HepG2 (cell line): ENCODE data around the gene BANP. TPM values are rescaled to one million over a fixed set of nuclear protein-coding genes. Genes with fewer than 3 reads are reported as not detected.

Experiments
- MED1 ChIP-seq: sonication (generic); formaldehyde crosslinking; IDR thresholded peaks from 2 replicates; pipeline ENCODE4 v1.4.0; 2020; ENCODE audit warnings: missing genetic modification reagents
- PAF1 ChIP-seq: IDR thresholded peaks from 2 replicates; pipeline ENCODE4 v1.6.1; 2016; ENCODE audit warnings: missing genetic modification reagents, missing compliant biosample characterization
- PHF21A ChIP-seq: sonication (generic); formaldehyde crosslinking; IDR thresholded peaks from 2 replicates; pipeline ENCODE4 v1.5.0; 2020; ENCODE audit warnings: mild to moderate bottlenecking, missing genetic modification reagents
- RFXAP ChIP-seq: sonication (generic); formaldehyde crosslinking; IDR thresholded peaks from 2 replicates; pipeline ENCODE4 v1.4.0; 2020; ENCODE audit warnings: missing genetic modification reagents, borderline replicate concordance
- SMARCE1 ChIP-seq: fragments of 450-650 bp; IDR thresholded peaks from 2 replicates; pipeline ENCODE4 v1.6.1; 2017; ENCODE audit warnings: borderline replicate concordance
- SNAPC5 ChIP-seq: sonication (generic); formaldehyde crosslinking; IDR thresholded peaks from 2 replicates; pipeline ENCODE4 v1.8.1; 2023; ENCODE audit warnings: mild to moderate bottlenecking, missing genetic modification reagents, borderline replicate concordance
- SRSF9 ChIP-seq: fragments of 200-400 bp; formaldehyde crosslinking; IDR thresholded peaks from 2 replicates; pipeline ENCODE4 v1.6.1; 2018; ENCODE audit warnings: borderline replicate concordance, mild to moderate bottlenecking, low read depth, low read length; ENCODE audit not compliant: insufficient read depth, poor library complexity, severe bottlenecking
- TOPORS ChIP-seq: sonication (generic); formaldehyde crosslinking; IDR thresholded peaks from 2 replicates; pipeline ENCODE4 v1.8.0; 2023; ENCODE audit warnings: mild to moderate bottlenecking, missing genetic modification reagents
- ZNF468 ChIP-seq: sonication (generic); formaldehyde crosslinking; IDR thresholded peaks from 2 replicates; pipeline ENCODE4 v1.8.0; 2022; ENCODE audit warnings: mild to moderate bottlenecking, moderate library complexity, missing genetic modification reagents
- ZNF713 ChIP-seq: sonication (generic); formaldehyde crosslinking; IDR thresholded peaks from 2 replicates; pipeline ENCODE4 v1.4.0; 2020; ENCODE audit warnings: mild to moderate bottlenecking, missing genetic modification reagents
- ZSCAN25 ChIP-seq: sonication (generic); formaldehyde crosslinking; IDR thresholded peaks from 2 replicates; pipeline ENCODE4 v1.8.0; 2022; ENCODE audit warnings: mild to moderate bottlenecking, missing genetic modification reagents
- polyA plus RNA-seq, 8 experiments: library from polyadenylated mRNA; depleted of rRNA in 3 of 8; stranded (reverse) in 7 of 8; unstranded in 1 of 8; fragments of >200 nt; fragmentation: Illumina TruSeq in 4 of 8; extraction: Trizol in 4 of 8; gene quantifications; 2 replicates each; pipeline versions ENCODE4 v1.2.1 to v1.2.3, GENCODE V29; 2011 to 2016; ENCODE audit warnings: low read depth in 4 of 8, missing spikeins in 1 of 8, mixed read lengths in 1 of 8; ENCODE audit not compliant: insufficient read depth in 1 of 8
- total RNA-seq, 5 experiments: library from RNA; depleted of rRNA; stranded (reverse); fragments of >200 nt; fragmentation: Illumina TruSeq; extraction: Trizol; gene quantifications; 2 replicates each; pipeline ENCODE4 v1.2.3, GENCODE V29; 2016; ENCODE audit warnings: low read depth in 1 of 5
- TF ChIP-seq, protein P1 (sequence below): sonication (generic); formaldehyde crosslinking; IDR thresholded peaks from 2 replicates; pipeline ENCODE4 v1.4.0; 2020; ENCODE audit warnings: missing genetic modification reagents
- TF ChIP-seq, protein P2 (sequence below): IDR thresholded peaks from 2 replicates; pipeline ENCODE4 v1.6.1; 2016; ENCODE audit warnings: missing compliant biosample characterization, missing genetic modification reagents, borderline replicate concordance
- TF ChIP-seq, protein P3 (sequence below): sonication (generic); formaldehyde crosslinking; IDR thresholded peaks from 2 replicates; pipeline ENCODE4 v1.5.1; 2020; ENCODE audit warnings: mild to moderate bottlenecking, missing genetic modification reagents, moderate library complexity
- TF ChIP-seq, protein P4 (sequence below): sonication (generic); formaldehyde crosslinking; IDR thresholded peaks from 2 replicates; pipeline ENCODE4 v1.5.0; 2020; ENCODE audit warnings: missing genetic modification reagents
- TF ChIP-seq, protein P5 (sequence below): sonication (generic); formaldehyde crosslinking; IDR thresholded peaks from 2 replicates; pipeline ENCODE4 v1.8.0; 2023; ENCODE audit warnings: mild to moderate bottlenecking, missing genetic modification reagents

The BANP gene
- total and polyA plus RNA-seq, 2 of the 13 experiments (the other 11 are each of a cell fraction or from before 2014, with no cell fraction given), result 20.2 to 23.8 TPM

GRCh38 chr16:87951552-87952538, 611 bp downstream of the BANP start (continued):
- no peak for TF ChIP-seq ZNF713
- 0 out of 2 replicates have a peak, but pooled peaks have one; percentile 21 for TF ChIP-seq SNAPC5
- TF ChIP-seq TOPORS (CRISPR knock-in tag), result 0 out of 2 replicates have a peak, but pooled peaks have one; percentile 20
- TF ChIP-seq, protein P1, sequence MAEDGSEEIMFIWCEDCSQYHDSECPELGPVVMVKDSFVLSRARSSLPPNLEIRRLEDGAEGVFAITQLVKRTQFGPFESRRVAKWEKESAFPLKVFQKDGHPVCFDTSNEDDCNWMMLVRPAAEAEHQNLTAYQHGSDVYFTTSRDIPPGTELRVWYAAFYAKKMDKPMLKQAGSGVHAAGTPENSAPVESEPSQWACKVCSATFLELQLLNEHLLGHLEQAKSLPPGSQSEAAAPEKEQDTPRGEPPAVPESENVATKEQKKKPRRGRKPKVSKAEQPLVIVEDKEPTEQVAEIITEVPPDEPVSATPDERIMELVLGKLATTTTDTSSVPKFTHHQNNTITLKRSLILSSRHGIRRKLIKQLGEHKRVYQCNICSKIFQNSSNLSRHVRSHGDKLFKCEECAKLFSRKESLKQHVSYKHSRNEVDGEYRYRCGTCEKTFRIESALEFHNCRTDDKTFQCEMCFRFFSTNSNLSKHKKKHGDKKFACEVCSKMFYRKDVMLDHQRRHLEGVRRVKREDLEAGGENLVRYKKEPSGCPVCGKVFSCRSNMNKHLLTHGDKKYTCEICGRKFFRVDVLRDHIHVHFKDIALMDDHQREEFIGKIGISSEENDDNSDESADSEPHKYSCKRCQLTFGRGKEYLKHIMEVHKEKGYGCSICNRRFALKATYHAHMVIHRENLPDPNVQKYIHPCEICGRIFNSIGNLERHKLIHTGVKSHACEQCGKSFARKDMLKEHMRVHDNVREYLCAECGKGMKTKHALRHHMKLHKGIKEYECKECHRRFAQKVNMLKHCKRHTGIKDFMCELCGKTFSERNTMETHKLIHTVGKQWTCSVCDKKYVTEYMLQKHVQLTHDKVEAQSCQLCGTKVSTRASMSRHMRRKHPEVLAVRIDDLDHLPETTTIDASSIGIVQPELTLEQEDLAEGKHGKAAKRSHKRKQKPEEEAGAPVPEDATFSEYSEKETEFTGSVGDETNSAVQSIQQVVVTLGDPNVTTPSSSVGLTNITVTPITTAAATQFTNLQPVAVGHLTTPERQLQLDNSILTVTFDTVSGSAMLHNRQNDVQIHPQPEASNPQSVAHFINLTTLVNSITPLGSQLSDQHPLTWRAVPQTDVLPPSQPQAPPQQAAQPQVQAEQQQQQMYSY (CRISPR knock-in tag), result peak; percentile 46; the same call in 1 of the 2 replicates
- TF ChIP-seq, protein P2, sequence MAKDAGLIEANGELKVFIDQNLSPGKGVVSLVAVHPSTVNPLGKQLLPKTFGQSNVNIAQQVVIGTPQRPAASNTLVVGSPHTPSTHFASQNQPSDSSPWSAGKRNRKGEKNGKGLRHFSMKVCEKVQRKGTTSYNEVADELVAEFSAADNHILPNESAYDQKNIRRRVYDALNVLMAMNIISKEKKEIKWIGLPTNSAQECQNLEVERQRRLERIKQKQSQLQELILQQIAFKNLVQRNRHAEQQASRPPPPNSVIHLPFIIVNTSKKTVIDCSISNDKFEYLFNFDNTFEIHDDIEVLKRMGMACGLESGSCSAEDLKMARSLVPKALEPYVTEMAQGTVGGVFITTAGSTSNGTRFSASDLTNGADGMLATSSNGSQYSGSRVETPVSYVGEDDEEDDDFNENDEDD (CRISPR knock-in tag), result peak; percentile 32; the same call in 1 of the 2 replicates
- TF ChIP-seq SRSF9, result no peak
- 0 out of 2 replicates have a peak, but pooled peaks have one; percentile 22 for TF ChIP-seq ZSCAN25 (CRISPR knock-in tag)
- no peak for TF ChIP-seq MED1 (CRISPR knock-in tag)
- TF ChIP-seq, protein P3, sequence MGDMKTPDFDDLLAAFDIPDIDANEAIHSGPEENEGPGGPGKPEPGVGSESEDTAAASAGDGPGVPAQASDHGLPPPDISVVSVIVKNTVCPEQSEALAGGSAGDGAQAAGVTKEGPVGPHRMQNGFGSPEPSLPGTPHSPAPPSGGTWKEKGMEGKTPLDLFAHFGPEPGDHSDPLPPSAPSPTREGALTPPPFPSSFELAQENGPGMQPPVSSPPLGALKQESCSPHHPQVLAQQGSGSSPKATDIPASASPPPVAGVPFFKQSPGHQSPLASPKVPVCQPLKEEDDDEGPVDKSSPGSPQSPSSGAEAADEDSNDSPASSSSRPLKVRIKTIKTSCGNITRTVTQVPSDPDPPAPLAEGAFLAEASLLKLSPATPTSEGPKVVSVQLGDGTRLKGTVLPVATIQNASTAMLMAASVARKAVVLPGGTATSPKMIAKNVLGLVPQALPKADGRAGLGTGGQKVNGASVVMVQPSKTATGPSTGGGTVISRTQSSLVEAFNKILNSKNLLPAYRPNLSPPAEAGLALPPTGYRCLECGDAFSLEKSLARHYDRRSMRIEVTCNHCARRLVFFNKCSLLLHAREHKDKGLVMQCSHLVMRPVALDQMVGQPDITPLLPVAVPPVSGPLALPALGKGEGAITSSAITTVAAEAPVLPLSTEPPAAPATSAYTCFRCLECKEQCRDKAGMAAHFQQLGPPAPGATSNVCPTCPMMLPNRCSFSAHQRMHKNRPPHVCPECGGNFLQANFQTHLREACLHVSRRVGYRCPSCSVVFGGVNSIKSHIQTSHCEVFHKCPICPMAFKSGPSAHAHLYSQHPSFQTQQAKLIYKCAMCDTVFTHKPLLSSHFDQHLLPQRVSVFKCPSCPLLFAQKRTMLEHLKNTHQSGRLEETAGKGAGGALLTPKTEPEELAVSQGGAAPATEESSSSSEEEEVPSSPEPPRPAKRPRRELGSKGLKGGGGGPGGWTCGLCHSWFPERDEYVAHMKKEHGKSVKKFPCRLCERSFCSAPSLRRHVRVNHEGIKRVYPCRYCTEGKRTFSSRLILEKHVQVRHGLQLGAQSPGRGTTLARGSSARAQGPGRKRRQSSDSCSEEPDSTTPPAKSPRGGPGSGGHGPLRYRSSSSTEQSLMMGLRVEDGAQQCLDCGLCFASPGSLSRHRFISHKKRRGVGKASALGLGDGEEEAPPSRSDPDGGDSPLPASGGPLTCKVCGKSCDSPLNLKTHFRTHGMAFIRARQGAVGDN (CRISPR knock-in tag), result peak; percentile 56
- TF ChIP-seq, protein P4, sequence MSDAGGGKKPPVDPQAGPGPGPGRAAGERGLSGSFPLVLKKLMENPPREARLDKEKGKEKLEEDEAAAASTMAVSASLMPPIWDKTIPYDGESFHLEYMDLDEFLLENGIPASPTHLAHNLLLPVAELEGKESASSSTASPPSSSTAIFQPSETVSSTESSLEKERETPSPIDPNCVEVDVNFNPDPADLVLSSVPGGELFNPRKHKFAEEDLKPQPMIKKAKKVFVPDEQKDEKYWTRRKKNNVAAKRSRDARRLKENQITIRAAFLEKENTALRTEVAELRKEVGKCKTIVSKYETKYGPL, result no peak
- TF ChIP-seq PAF1 (CRISPR knock-in tag), result no peak
- TF ChIP-seq RFXAP (CRISPR knock-in tag), result peak; percentile 67; the same call in 1 of the 2 replicates
- TF ChIP-seq ZNF468 (CRISPR knock-in tag), result no peak
- peak; percentile 39; the same call in 1 of the 2 replicates for TF ChIP-seq PHF21A (CRISPR knock-in tag)
- TF ChIP-seq SMARCE1, result no peak
- TF ChIP-seq, protein P5, sequence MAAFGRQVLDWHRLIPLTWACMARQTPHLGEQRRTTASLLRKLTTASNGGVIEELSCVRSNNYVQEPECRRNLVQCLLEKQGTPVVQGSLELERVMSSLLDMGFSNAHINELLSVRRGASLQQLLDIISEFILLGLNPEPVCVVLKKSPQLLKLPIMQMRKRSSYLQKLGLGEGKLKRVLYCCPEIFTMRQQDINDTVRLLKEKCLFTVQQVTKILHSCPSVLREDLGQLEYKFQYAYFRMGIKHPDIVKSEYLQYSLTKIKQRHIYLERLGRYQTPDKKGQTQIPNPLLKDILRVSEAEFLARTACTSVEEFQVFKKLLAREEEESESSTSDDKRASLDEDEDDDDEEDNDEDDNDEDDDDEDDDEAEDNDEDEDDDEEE (CRISPR knock-in tag), result 0 out of 2 replicates have a peak, but pooled peaks have one; percentile 36
